22Rv1 (cell line): Measurements from ENCODE around the gene CDK5RAP3.
"Not testable (repeated sequence)": the region's sequence is repeated elsewhere in the genome, so short reads cannot be mapped to it uniquely, and the experiment has no call there.

Experiments used
- H3K27ac ChIP-seq: fragments of 450-650 bp; 2 replicates; pipeline ENCODE4 v1.5.1; 2017
- ZFX ChIP-seq: fragments of 450-650 bp; IDR thresholded peaks from 2 replicates; pipeline ENCODE4 v1.6.1; 2017; ENCODE audit warnings: antibody characterized with exemption, borderline replicate concordance
- TF ChIP-seq, protein P1 (sequence below): fragments of 450-650 bp; IDR thresholded peaks from 2 replicates; pipeline ENCODE4 v1.5.1; 2017; ENCODE audit warnings: mild to moderate bottlenecking

CDK5RAP3 gene

DNA sequence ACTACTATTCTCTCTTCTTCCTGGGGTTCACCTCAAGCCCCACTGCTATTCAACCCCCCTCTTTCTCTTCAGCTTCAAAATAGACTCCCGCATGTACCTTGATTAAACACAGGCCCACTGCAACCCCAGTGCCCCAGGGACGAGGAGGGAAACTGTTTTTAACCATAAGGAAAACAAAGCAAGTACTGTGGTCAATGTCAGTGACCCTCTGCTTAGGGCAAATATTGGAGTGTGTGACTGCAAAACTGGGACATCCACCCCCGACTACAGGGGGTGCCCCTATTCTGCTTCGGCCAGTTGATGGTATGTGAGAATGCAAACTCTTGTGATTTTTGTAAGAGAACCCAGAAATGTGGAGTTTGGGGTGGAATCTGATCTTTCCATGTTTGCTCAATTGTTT, 39.1 kb upstream of the CDK5RAP3 start:
- TF ChIP-seq, protein P1, sequence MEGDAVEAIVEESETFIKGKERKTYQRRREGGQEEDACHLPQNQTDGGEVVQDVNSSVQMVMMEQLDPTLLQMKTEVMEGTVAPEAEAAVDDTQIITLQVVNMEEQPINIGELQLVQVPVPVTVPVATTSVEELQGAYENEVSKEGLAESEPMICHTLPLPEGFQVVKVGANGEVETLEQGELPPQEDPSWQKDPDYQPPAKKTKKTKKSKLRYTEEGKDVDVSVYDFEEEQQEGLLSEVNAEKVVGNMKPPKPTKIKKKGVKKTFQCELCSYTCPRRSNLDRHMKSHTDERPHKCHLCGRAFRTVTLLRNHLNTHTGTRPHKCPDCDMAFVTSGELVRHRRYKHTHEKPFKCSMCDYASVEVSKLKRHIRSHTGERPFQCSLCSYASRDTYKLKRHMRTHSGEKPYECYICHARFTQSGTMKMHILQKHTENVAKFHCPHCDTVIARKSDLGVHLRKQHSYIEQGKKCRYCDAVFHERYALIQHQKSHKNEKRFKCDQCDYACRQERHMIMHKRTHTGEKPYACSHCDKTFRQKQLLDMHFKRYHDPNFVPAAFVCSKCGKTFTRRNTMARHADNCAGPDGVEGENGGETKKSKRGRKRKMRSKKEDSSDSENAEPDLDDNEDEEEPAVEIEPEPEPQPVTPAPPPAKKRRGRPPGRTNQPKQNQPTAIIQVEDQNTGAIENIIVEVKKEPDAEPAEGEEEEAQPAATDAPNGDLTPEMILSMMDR = no peak
- no peak for TF ChIP-seq ZFX
- no peak overlapping the region for H3K27ac ChIP-seq

DNA sequence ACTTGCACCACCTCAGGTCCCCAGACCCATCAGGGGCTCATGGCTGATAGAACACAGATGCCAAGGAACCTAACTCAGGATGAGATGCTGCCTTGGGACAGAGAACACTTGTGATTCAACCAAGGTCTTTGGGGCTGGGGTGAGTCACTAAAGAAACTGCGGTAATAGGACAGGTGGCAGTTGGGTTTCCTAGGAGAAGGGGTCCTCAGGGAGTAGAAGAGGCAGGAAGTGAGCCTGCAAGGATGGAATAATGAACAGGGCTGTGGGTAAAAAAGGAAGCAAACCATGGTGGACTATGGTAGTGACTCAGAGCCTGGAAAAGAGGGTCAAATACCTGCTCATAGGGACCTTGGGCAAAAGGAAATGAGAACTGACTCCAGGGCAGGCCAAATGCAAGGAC, 36.1 kb upstream of the CDK5RAP3 start:
- no peak overlapping the region for H3K27ac ChIP-seq

DNA sequence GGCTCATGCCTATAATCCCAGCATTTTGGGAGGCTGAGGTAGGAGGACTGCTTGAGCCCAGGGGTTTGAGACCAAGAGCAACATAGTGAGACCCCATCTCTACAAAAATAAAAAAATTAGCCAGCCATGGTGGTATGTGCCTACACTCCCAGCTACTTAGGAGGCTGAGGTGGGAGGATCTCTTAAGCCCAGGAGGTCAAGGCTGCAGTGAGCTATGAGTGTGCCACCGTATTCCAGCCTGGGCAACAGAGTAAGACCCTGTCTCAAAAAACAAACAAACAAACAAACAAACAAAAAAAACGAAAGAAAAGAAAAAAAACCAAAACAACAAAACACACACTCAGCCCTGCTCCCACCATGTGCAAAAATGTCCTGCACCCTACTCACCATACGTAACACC, 35.4 kb upstream of the CDK5RAP3 start:
- H3K27ac ChIP-seq = not testable (repeated sequence)

More for the DNA sequence above, 36.1 kb upstream of the CDK5RAP3 start:
- TF ChIP-seq ZFX = no peak
- TF ChIP-seq, protein P1 = no peak

DNA sequence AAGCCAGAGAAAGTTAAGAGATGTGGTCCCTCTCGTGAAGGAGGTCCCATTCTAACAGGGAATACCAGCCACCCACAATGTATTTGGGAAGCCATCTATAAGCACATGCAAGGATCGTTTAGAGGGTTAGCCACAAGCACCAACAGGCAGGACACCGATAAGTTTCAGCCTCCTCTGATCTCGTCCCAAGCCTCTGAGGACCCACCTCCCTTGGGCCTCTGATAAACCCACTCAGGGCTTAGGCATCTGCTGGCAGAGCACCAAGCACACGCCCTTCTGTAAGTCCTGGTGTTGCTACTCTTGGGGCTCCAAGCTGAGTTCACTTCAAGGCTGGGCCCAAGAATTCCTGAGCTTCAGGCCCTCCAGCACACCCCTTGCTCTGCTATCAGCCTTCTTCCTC, 35.0 kb upstream of the CDK5RAP3 start:
- TF ChIP-seq, protein P1 = no peak
- TF ChIP-seq ZFX = no peak
- no peak overlapping the region for H3K27ac ChIP-seq

DNA sequence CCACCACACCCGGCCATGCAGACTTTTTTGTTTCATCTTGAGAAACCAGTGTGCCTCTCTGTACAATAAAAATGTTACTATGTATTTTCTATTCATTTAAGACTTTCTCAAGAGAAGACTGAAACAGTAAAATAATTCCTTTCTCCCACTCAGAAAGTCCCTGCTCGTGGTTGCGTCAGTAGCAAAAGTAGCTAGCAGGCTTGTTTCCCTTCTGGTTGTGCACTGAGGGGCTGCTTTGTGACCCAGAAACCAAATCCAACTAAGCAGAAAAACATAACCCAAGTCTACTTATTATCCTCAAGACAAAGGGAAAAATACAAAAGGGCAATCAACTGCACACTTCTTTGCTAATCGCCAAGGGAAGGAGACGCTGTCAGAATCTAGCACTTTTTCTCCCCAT, 33.0 kb upstream of the CDK5RAP3 start:
- TF ChIP-seq, protein P1 = no peak
- TF ChIP-seq ZFX = no peak
- no peak overlapping the region for H3K27ac ChIP-seq

DNA sequence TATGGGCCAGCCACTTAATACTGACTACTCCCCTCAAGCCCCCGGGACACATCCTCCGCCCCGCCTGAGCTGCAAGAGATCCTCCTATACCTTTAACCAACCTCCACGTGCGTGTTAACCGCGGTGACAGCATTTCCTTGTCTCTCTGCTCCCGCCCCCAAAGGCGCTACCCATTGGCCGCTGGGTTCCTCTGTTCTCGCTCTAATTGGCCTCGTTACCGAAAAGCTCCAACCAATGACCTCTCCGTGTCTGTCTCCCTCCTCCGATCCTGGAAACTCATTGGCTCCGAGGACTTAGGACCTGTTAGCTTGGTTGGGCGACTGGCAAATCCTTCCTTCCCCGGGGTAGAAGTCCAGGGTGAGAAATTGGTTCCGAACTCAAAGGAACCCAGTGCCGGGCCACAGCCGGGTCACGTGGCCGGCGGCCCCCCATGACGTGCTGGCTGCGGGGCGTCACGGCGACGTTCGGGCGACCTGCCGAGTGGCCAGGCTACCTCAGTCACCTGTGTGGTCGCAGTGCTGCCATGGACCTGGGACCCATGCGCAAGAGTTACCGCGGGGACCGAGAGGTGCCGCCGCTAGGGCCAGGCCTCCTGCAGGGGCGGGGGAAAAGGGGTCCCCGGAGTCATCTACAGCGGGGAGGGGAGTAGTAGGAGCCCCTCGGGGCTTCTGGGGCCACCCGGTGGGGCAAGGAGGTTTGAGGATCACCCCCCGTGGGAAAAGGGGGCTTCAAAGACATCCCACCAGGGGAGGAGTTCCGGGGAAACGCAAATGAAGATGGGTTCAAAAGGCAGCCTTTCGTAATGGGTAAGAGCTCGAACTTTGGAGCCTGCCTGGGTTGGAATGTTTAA, 29.4 kb upstream of the CDK5RAP3 start, which contains the start of gene PNPO:
Gene PNPO (plus strand): TSS at position 326 of the 850 bp plus-strand sequence. CDS start 105 bp downstream, at position 431.
- H3K27ac ChIP-seq = peak within 1 kb of the TSS; percentile 80
- TF ChIP-seq, protein P1 = no peak
- no peak for TF ChIP-seq ZFX

DNA sequence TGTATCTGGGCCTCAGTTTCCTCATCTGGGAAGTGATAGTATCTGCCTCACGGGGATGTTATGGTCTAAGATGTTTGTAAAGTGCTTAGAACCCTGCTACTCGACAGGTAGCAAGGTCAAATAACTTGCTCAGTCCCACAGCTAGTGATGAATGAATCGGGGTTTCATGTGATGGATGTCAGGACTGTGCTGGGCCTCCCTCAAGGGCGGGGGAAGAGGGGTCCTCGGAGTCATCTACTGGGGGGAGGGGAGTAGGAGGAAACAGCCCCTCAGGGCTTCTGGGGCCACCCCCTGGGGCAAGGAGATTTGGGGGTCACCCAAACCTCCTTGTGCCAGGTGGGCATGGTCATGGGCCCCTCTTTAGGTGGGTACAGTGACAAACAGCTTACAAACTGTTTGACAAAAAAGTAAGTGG, 28.8 kb upstream of the CDK5RAP3 start:
- H3K27ac ChIP-seq = peak overlapping the region; percentile 80
- TF ChIP-seq, protein P1 = no peak
- TF ChIP-seq ZFX = no peak
